SK-N-SH (cell line): ENCODE measurements around the gene TMEM259. TPM values are rescaled to one million over a fixed set of nuclear protein-coding genes. Genes with fewer than 3 reads are reported as not detected.
A peak's percentile ranks its signal among the peaks of the same experiment; 100 is the strongest.

ENCODE experiments used
- CTCF ChIA-PET: fragments of 300-600, 350-600 bp; formaldehyde crosslinking; extraction: SDS; loops from one replicate; lab custom pipeline; 2021; lab: Yijun Ruan, JAX
- POLR2A ChIA-PET: fragments of 350-600 bp; sonication (Branson Sonifier 250); formaldehyde crosslinking; extraction: SDS; loops from one replicate; lab custom pipeline; 2020; ENCODE audit warnings: antibody characterized with exemption, inconsistent platforms; lab: Yijun Ruan, JAX
- DNase-seq: peaks from one replicate; pipeline ENCODE4 v3.0.0; 2012
- H2AFZ ChIP-seq: fragments of 200-600 bp; sonication (generic); 2 replicates; pipeline ENCODE4 v1.8.1; 2016; ENCODE audit warnings: antibody characterized with exemption, mild to moderate bottlenecking, low read depth
- H3F3A ChIP-seq: fragments of 200-600 bp; sonication (generic); replicated peaks from 2 replicates; pipeline ENCODE3; 2016; ENCODE audit warnings: antibody characterized with exemption, mild to moderate bottlenecking; ENCODE audit not compliant: insufficient read depth
- H3K27ac ChIP-seq, 2 experiments: fragments of 200-500 bp in 1 of 2; fragments of 200-600 bp in 1 of 2; sonication (Bioruptor generic) in 1 of 2; sonication (generic), shearing (Covaris generic) in 1 of 2; 2 replicates each; pipeline versions ENCODE4 v1.5.1 to v1.6.1; 2014 to 2016; ENCODE audit warnings: low read depth in 2 of 2, inconsistent platforms in 1 of 2, low read length in 1 of 2, mild to moderate bottlenecking in 1 of 2, mixed read lengths in 1 of 2
- H3K27me3 ChIP-seq: fragments of 200-600 bp; sonication (generic), shearing (Covaris generic); 2 replicates; pipeline ENCODE4 v1.6.1; 2016; ENCODE audit warnings: mixed run types; ENCODE audit not compliant: insufficient read depth
- H3K36me3 ChIP-seq, 2 experiments: fragments of 200-500 bp in 1 of 2; fragments of 200-600 bp in 1 of 2; sonication (Bioruptor generic) in 1 of 2; sonication (generic) in 1 of 2; replicated peaks in 1 of 2; 2 replicates each; pipeline versions ENCODE3 to v1.5.1; 2014 to 2016; ENCODE audit warnings: low read length in 1 of 2, mild to moderate bottlenecking in 1 of 2; ENCODE audit not compliant: insufficient read depth in 2 of 2, control insufficient read depth in 1 of 2
- H3K4me1 ChIP-seq, 2 experiments: fragments of 200-500 bp in 1 of 2; fragments of 200-600 bp in 1 of 2; sonication (Bioruptor generic) in 1 of 2; sonication (generic), shearing (Covaris generic) in 1 of 2; 2 replicates each; pipeline versions ENCODE4 v1.5.1 to v1.6.1; 2014 to 2016; ENCODE audit warnings: low read depth in 1 of 2, low read length in 1 of 2, mixed run types in 1 of 2; ENCODE audit not compliant: insufficient read depth in 2 of 2, control insufficient read depth in 1 of 2
- H3K4me2 ChIP-seq: fragments of 200-600 bp; sonication (generic), shearing (Covaris generic); 2 replicates; pipeline ENCODE4 v1.6.1; 2017; ENCODE audit warnings: mixed run types
- H3K4me3 ChIP-seq, 2 experiments: fragments of 200-500 bp in 1 of 2; fragments of 200-600 bp in 1 of 2; sonication (Bioruptor generic) in 1 of 2; sonication (generic), shearing (Covaris generic) in 1 of 2; 2 replicates each; pipeline versions ENCODE4 v1.5.1 to v1.8.1; 2014 to 2016; ENCODE audit warnings: low read depth in 2 of 2, inconsistent platforms in 1 of 2, low read length in 1 of 2, mild to moderate bottlenecking in 1 of 2, mixed read lengths in 1 of 2, moderate library complexity in 1 of 2
- H3K79me2 ChIP-seq: fragments of 200-600 bp; sonication (generic); 2 replicates; pipeline ENCODE4 v1.8.1; 2017; ENCODE audit warnings: mild to moderate bottlenecking; ENCODE audit not compliant: insufficient read depth
- H3K9ac ChIP-seq: fragments of 200-600 bp; sonication (generic); 2 replicates; pipeline ENCODE4 v1.6.1; 2017; ENCODE audit warnings: mixed run types
- H3K9me2 ChIP-seq: fragments of 200-600 bp; sonication (generic); 2 replicates; pipeline ENCODE4 v1.6.1; 2017; ENCODE audit warnings: mixed run types
- H3K9me3 ChIP-seq: fragments of 200-600 bp; sonication (generic); 2 replicates; pipeline ENCODE4 v1.6.1; 2017; ENCODE audit warnings: mixed run types, mild to moderate bottlenecking, moderate library complexity
- H4K20me1 ChIP-seq: fragments of 200-600 bp; sonication (generic); 2 replicates; pipeline ENCODE4 v1.6.1; 2017; ENCODE audit warnings: mild to moderate bottlenecking, mixed run types; ENCODE audit not compliant: insufficient read depth
- CHD2 ChIP-seq: fragments of 150-350 bp; IDR thresholded peaks from 2 replicates; pipeline ENCODE4 v1.6.1; 2018; ENCODE audit warnings: low read length; ENCODE audit not compliant: partially characterized antibody
- EP300 ChIP-seq, 2 experiments: IDR thresholded peaks; 2 replicates each; pipeline versions ENCODE4 v1.4.0 to v1.6.1; 2012; ENCODE audit warnings: borderline replicate concordance in 1 of 2, low read depth in 1 of 2, low read length in 1 of 2
- FOSL2 ChIP-seq: IDR thresholded peaks from 2 replicates; pipeline ENCODE4 v1.4.0; 2012; ENCODE audit warnings: low read depth, mild to moderate bottlenecking, moderate library complexity, borderline replicate concordance
- FOXM1 ChIP-seq: IDR thresholded peaks from 2 replicates; pipeline ENCODE4 v1.4.0; 2012; ENCODE audit warnings: low read depth, mild to moderate bottlenecking
- GABPA ChIP-seq: IDR thresholded peaks from 2 replicates; pipeline ENCODE4 v1.4.0; 2012; ENCODE audit warnings: low read depth, mild to moderate bottlenecking
- GATA2 ChIP-seq: sonication (generic); formaldehyde crosslinking; IDR thresholded peaks from 2 replicates; pipeline ENCODE4 v1.5.0; 2020; ENCODE audit warnings: mild to moderate bottlenecking, missing genetic modification reagents
- MAX ChIP-seq: IDR thresholded peaks from 2 replicates; pipeline ENCODE4 v1.4.0; 2012; ENCODE audit warnings: low read depth
- MEF2A ChIP-seq: IDR thresholded peaks from 2 replicates; pipeline ENCODE4 v1.4.0; 2012; ENCODE audit warnings: low read depth, borderline replicate concordance
- NRF1 ChIP-seq: IDR thresholded peaks from 2 replicates; pipeline ENCODE4 v1.6.1; 2012; ENCODE audit warnings: low read depth, mild to moderate bottlenecking, low read length
- PBX3 ChIP-seq: IDR thresholded peaks from 2 replicates; pipeline ENCODE4; 2012
- RAD21 ChIP-seq: IDR thresholded peaks from 2 replicates; pipeline ENCODE4 v1.6.1; 2012; ENCODE audit warnings: mild to moderate bottlenecking, low read length
- SIN3A ChIP-seq: IDR thresholded peaks from 2 replicates; pipeline ENCODE4 v1.6.1; 2012; ENCODE audit warnings: low read depth, mild to moderate bottlenecking, low read length, moderate library complexity, borderline replicate concordance
- TEAD4 ChIP-seq: IDR thresholded peaks from 2 replicates; pipeline ENCODE4 v1.4.0; 2012; ENCODE audit warnings: mild to moderate bottlenecking, borderline replicate concordance; ENCODE audit not compliant: insufficient read depth
- USF1 ChIP-seq: IDR thresholded peaks from 2 replicates; pipeline ENCODE4 v1.4.0; 2012; ENCODE audit warnings: low read depth, borderline replicate concordance
- WGBS: methylation state at CpG from one replicate; pipeline ENCODE4 v1.1.6; 2017; ENCODE audit warnings: low lambda C conversion rate; 5-methylcytosine and 5-hydroxymethylcytosine counted together
- polyA plus RNA-seq, 3 experiments: library from polyadenylated mRNA; depleted of rRNA; stranded (reverse); fragments of >200 nt; gene quantifications; 2 replicates each; pipeline ENCODE4 v1.2.3, GENCODE V29; 2012
- TF ChIP-seq, protein P1 (sequence below): IDR thresholded peaks from 2 replicates; pipeline ENCODE4 v1.4.0; 2012; ENCODE audit warnings: low read depth, borderline replicate concordance

Gene TMEM259
- polyA plus RNA-seq, 1 of the 3 experiments (the other 2 are of a cell fraction) = 138 TPM

DNA sequence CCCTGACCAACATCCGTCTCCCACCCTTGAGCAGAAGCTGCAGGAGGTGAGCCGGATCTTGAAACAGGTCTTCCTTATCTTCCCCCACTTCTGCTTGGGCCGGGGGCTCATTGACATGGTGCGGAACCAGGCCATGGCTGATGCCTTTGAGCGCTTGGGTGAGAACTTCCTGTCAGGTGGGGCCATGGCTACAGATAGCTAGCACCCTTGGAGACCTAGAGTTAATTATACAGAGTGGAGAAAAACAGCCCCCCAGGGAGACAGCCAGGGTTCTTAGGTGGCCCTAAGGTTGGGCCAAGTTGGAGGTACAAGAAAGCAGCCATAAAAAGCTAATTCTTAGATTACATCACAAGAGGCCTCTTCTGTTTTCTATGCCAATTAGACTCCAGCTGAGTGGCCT is 37.2 kb upstream of the TMEM259 start:
- no peaks in the 10 kb centered on the region for H3K79me2 ChIP-seq
- H3K27ac ChIP-seq = no peak overlapping the region
- no peaks in the 10 kb centered on the region for H3F3A ChIP-seq
- ChIA-PET POLR2A (no interaction called here), CTCF (interaction anchor here (1.5 kb wide), 1 partner anchor 9 kb away, joined by 4 read pairs; the partner anchor contains the start of gene ARHGAP45)
- H3K9ac ChIP-seq = no peak overlapping the region
- no peak overlapping the region for H2AFZ ChIP-seq
- no peak overlapping the region for H3K4me2 ChIP-seq
- DNase-seq = no peak
- H3K9me3 ChIP-seq = peaks cover 11% of the 10 kb centered on the region; the same call in 1 of the 2 replicates
- WGBS = 69% methylated on average over 3 of the region's 5 CpGs
- H3K27me3 ChIP-seq = no peaks in the 10 kb centered on the region
- no peaks in the 10 kb centered on the region for H3K4me1 ChIP-seq
- no peaks in the 10 kb centered on the region for H3K9me2 ChIP-seq
- no peak for TF ChIP-seq FOSL2
- TF ChIP-seq FOXM1 = no peak
- H3K36me3 ChIP-seq = no peaks in the 10 kb centered on the region
- H3K4me3 ChIP-seq = no peak overlapping the region; a peak in 1 of 4 replicates
- no peaks in the 10 kb centered on the region for H4K20me1 ChIP-seq

- no peak for DNase-seq
- ChIA-PET POLR2A (no interaction called here), CTCF (interaction anchor here (0.8 to 1.5 kb wide), 2 partner anchors 8 to 10 kb away, joined by 4 to 5 read pairs; partner anchors contain the start of gene ARHGAP45)
- H3K27me3 ChIP-seq = no peaks in the 10 kb centered on the region
- H3K4me1 ChIP-seq = no peaks in the 10 kb centered on the region
- no peak overlapping the region; a peak in 1 of 4 replicates for H3K4me3 ChIP-seq
- H3K9me3 ChIP-seq = peaks cover 11% of the 10 kb centered on the region; the same call in 1 of the 2 replicates
- H3K4me2 ChIP-seq = no peak overlapping the region
- H4K20me1 ChIP-seq = no peaks in the 10 kb centered on the region
- H3K9ac ChIP-seq = no peak overlapping the region
- no peaks in the 10 kb centered on the region for H3K36me3 ChIP-seq
- no peak overlapping the region for H3K27ac ChIP-seq
- WGBS = 12% methylated on average over 3 of the region's 3 CpGs
- no peaks in the 10 kb centered on the region for H3K9me2 ChIP-seq
- H2AFZ ChIP-seq = no peak overlapping the region
- TF ChIP-seq USF1 (0 out of 2 replicates have a peak, but pooled peaks have one; percentile 25), RAD21 (no peak), NRF1 (no peak)
- no peaks in the 10 kb centered on the region for H3F3A ChIP-seq
- no peaks in the 10 kb centered on the region for H3K79me2 ChIP-seq
Observed at GRCh38 chr19:1057176-1057855, 36.4 kb upstream of the TMEM259 start.

- TF ChIP-seq FOXM1 (no peak), EP300 (IDR thresholded peaks at IDR 0.05; ENCODE audit: borderline replicate concordance in 1 of 2, low read depth in 1 of 2, low read length in 1 of 2) (no peak), CHD2 (no peak), PBX3 (no peak), MEF2A (no peak), GATA2 (CRISPR knock-in tag) (no peak), FOSL2 (no peak), SIN3A (no peak), MAX (no peak), GABPA (no peak), TEAD4 (no peak), NRF1 (no peak)
- TF ChIP-seq, protein P1, sequence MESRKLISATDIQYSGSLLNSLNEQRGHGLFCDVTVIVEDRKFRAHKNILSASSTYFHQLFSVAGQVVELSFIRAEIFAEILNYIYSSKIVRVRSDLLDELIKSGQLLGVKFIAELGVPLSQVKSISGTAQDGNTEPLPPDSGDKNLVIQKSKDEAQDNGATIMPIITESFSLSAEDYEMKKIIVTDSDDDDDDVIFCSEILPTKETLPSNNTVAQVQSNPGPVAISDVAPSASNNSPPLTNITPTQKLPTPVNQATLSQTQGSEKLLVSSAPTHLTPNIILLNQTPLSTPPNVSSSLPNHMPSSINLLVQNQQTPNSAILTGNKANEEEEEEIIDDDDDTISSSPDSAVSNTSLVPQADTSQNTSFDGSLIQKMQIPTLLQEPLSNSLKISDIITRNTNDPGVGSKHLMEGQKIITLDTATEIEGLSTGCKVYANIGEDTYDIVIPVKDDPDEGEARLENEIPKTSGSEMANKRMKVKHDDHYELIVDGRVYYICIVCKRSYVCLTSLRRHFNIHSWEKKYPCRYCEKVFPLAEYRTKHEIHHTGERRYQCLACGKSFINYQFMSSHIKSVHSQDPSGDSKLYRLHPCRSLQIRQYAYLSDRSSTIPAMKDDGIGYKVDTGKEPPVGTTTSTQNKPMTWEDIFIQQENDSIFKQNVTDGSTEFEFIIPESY = no peak
- WGBS = 89% methylated on average over 7 of the region's 20 CpGs
Observed at GRCh38 chr19:1055886-1056620, 35.1 kb upstream of the TMEM259 start.

More at GRCh38 chr19:1055886-1056620, 35.1 kb upstream of the TMEM259 start:
- Histone ChIP-seq H3K27ac (no peak overlapping the region), H3K9me2 (no peaks in the 10 kb centered on the region), H3K4me1 (no peaks in the 10 kb centered on the region), H3F3A (no peaks in the 10 kb centered on the region), H3K79me2 (no peaks in the 10 kb centered on the region), H3K9ac (no peak overlapping the region), H3K4me2 (no peak overlapping the region), H3K27me3 (no peaks in the 10 kb centered on the region), H3K4me3 (no peak overlapping the region), H3K36me3 (no peaks in the 10 kb centered on the region), H2AFZ (no peak overlapping the region), H3K9me3 (peaks cover 11% of the 10 kb centered on the region; the same call in 1 of the 2 replicates), H4K20me1 (no peaks in the 10 kb centered on the region)
- no peak for DNase-seq
- CTCF ChIA-PET = interaction anchor here (0.8 kb wide), 1 partner anchor 9 kb away, joined by 5 read pairs; no protein-coding TSS in a partner anchor
- POLR2A ChIA-PET = interaction anchor here (0.6 kb wide), 1 partner anchor 179 kb away, joined by 3 read pairs; no protein-coding TSS in a partner anchor
